Measurements from ENCODE around the gene CFP.

The CFP gene

GRCh38 chrX:47631676-47632075 is 1.9 kb upstream of the CFP start:
- POLR2A ChIA-PET, result no interaction called here
- CTCF ChIA-PET, result interaction anchor here (0.7 to 1.9 kb wide), 3 partner anchors 9 to 392 kb away, joined by 3 to 6 read pairs (median 3); no protein-coding TSS in a partner anchor
- H3K4me3 ChIP-seq (ENCODE audit: low read depth, low read length), result no peak overlapping the region
- TF ChIP-seq CTCF (IDR thresholded peaks at IDR 0.05; ENCODE audit: insufficient read depth, low read length, missing control alignments), result no peak
- no peak for DNase-seq (ENCODE audit: low read depth, low spot score)

- no peak overlapping the region for H3K4me3 ChIP-seq (ENCODE audit: low read depth, low read length)
- CTCF ChIA-PET, result interaction anchor here (1.0 kb wide), 1 partner anchor 14 kb away, joined by 3 read pairs; no protein-coding TSS in a partner anchor
- no peak for DNase-seq (ENCODE audit: low read depth, low spot score)
- no peak for TF ChIP-seq CTCF (IDR thresholded peaks at IDR 0.05; ENCODE audit: insufficient read depth, low read length, missing control alignments)
- POLR2A ChIA-PET, result no interaction called here
Observed at GRCh38 chrX:47628982-47629381, 748 bp downstream of the CFP start.

- ChIA-PET POLR2A (no interaction called here), CTCF (interaction anchor here (1.1 kb wide), 1 partner anchor 19 kb away, joined by 4 read pairs; no protein-coding TSS in a partner anchor)
- H3K4me3 ChIP-seq (ENCODE audit: low read depth, low read length), result no peak overlapping the region
- DNase-seq (ENCODE audit: low read depth, low spot score), result no peak
- TF ChIP-seq CTCF (IDR thresholded peaks at IDR 0.05; ENCODE audit: insufficient read depth, low read length, missing control alignments), result no peak
Observed at GRCh38 chrX:47625365-47625764, 4.4 kb downstream of the CFP start.

GRCh38 chrX:47623540-47624027 is 6.1 kb downstream of the CFP start:
- TF ChIP-seq CTCF (IDR thresholded peaks at IDR 0.05; ENCODE audit: insufficient read depth, low read length, missing control alignments), result no peak
- no peak for DNase-seq (ENCODE audit: low read depth, low spot score)
- CTCF ChIA-PET, result no interaction called here
- POLR2A ChIA-PET, result interaction anchor here (0.5 kb wide), 1 partner anchor 42 kb away, joined by 4 read pairs; no protein-coding TSS in a partner anchor
- peak overlapping the region; percentile 51 for H3K4me3 ChIP-seq (ENCODE audit: low read depth, low read length)

GRCh38 chrX:47621851-47622250 is 7.9 kb downstream of the CFP start:
- CTCF ChIA-PET, result no interaction called here
- DNase-seq (ENCODE audit: low read depth, low spot score), result no peak
- TF ChIP-seq CTCF (IDR thresholded peaks at IDR 0.05; ENCODE audit: insufficient read depth, low read length, missing control alignments), result no peak
- H3K4me3 ChIP-seq (ENCODE audit: low read depth, low read length), result no peak overlapping the region
- POLR2A ChIA-PET, result no interaction called here

- no peak for DNase-seq (ENCODE audit: low read depth, low spot score)
- ChIA-PET CTCF (no interaction called here), POLR2A (no interaction called here)
- TF ChIP-seq CTCF (IDR thresholded peaks at IDR 0.05; ENCODE audit: insufficient read depth, low read length, missing control alignments), result no peak
- H3K4me3 ChIP-seq (ENCODE audit: low read depth, low read length), result no peak overlapping the region
Observed at GRCh38 chrX:47620303-47620685, 9.4 kb downstream of the CFP start.

Measured in AG04449 (cell line).